PC-3 (cell line): Measurements from ENCODE around the gene SCO2. TPM values are rescaled to one million over a fixed set of nuclear protein-coding genes. Genes with fewer than 3 reads are reported as not detected.
"Not testable (repeated sequence)": the region's sequence is repeated elsewhere in the genome, so short reads cannot be mapped to it uniquely, and the experiment has no call there.

Experiments used
- ATAC-seq: fragments of 200-7000 bp; cut with Tn5 transposase; 2 replicates; pipeline ENCODE4 v1.9.1; 2020; ENCODE audit warnings: mild to moderate bottlenecking, moderate library complexity
- BruUV-seq: library from RNA; stranded (reverse); fragments of 400-500 nt; replicated peaks from 2 replicates; lab custom pipeline; 2021; lab: Mats Ljungman, UMichigan
- CTCF ChIA-PET: fragments of 300-600 bp; sonication (Branson Sonifier 250); formaldehyde crosslinking; loops from one replicate; lab custom pipeline; 2022; ENCODE audit warnings: antibody characterized with exemption; lab: Charles Lee
- POLR2A ChIA-PET: fragments of 300-600 bp; sonication (Branson Sonifier 250); formaldehyde crosslinking; loops from one replicate; lab custom pipeline; 2022; ENCODE audit warnings: antibody characterized with exemption; ENCODE audit not compliant: unreplicated experiment; lab: Charles Lee
- DNase-seq: peaks from one replicate; pipeline ENCODE4 v3.0.0-alpha.2; 2015
- H2AFZ ChIP-seq: fragments of 300-600 bp; sonication (generic); 2 replicates; pipeline ENCODE4 v1.6.0; 2016; ENCODE audit warnings: antibody characterized with exemption, low read length
- H3F3A ChIP-seq: fragments of 300-600 bp; sonication (generic); one replicate; pipeline ENCODE4 v1.6.0; 2017; ENCODE audit warnings: antibody characterized with exemption, low read length, control low read depth, mild to moderate bottlenecking; ENCODE audit not compliant: unreplicated experiment
- H3K27ac ChIP-seq: fragments of 300-600 bp; sonication (generic); 2 replicates; pipeline ENCODE4 v1.5.1; 2016; ENCODE audit warnings: mild to moderate bottlenecking, low read length
- H3K27me3 ChIP-seq: fragments of 300-600 bp; sonication (generic); 2 replicates; pipeline ENCODE4 v1.6.1; 2016; ENCODE audit warnings: low read length, mixed read lengths
- H3K36me3 ChIP-seq: fragments of 300-600 bp; sonication (generic); 2 replicates; pipeline ENCODE4 v1.6.1; 2016; ENCODE audit warnings: low read depth, mixed run types, low read length, mixed read lengths
- H3K4me1 ChIP-seq: fragments of 300-600 bp; sonication (generic); 2 replicates; pipeline ENCODE4 v1.5.1; 2016; ENCODE audit warnings: low read length; ENCODE audit not compliant: insufficient read depth
- H3K4me2 ChIP-seq: fragments of 300-600 bp; sonication (generic); 2 replicates; pipeline ENCODE4 v1.6.0; 2016; ENCODE audit warnings: low read length
- H3K4me3 ChIP-seq: fragments of 300-600 bp; sonication (generic); 2 replicates; pipeline ENCODE4 v1.5.1; 2016; ENCODE audit warnings: mild to moderate bottlenecking, low read length, mixed read lengths
- H3K79me2 ChIP-seq: fragments of 300-600 bp; sonication (generic); 2 replicates; pipeline ENCODE4 v1.6.1; 2017; ENCODE audit warnings: low read length, mixed read lengths
- H3K9ac ChIP-seq: fragments of 300-600 bp; sonication (generic); 2 replicates; pipeline ENCODE4 v1.6.0; 2016; ENCODE audit warnings: mild to moderate bottlenecking, low read length
- H3K9me2 ChIP-seq: fragments of 300-600 bp; sonication (generic); replicated peaks from 2 replicates; pipeline ENCODE4 v1.6.1; 2016; ENCODE audit warnings: mixed run types, low read length, mixed read lengths
- H3K9me3 ChIP-seq: fragments of 300-600 bp; sonication (generic); 2 replicates; pipeline ENCODE4 v1.6.1; 2016; ENCODE audit warnings: low read length, mixed read lengths
- H4K20me1 ChIP-seq: fragments of 300-600 bp; sonication (generic); 2 replicates; pipeline ENCODE4 v1.6.1; 2016; ENCODE audit warnings: low read length, mixed read lengths
- CTCF ChIP-seq: fragments of 300-600 bp; sonication (generic); conservative IDR thresholded peaks from 2 replicates; pipeline ENCODE4 v1.5.1; 2017; ENCODE audit warnings: antibody characterized with exemption, low read depth, mild to moderate bottlenecking, low read length
- EZH2 ChIP-seq: fragments of 300-600 bp; sonication (generic); IDR thresholded peaks from one replicate; pipeline ENCODE4 v1.6.1; 2017; ENCODE audit warnings: antibody characterized with exemption, mild to moderate bottlenecking, low read length; ENCODE audit not compliant: unreplicated experiment
- EZH2phosphoT487 ChIP-seq: fragments of 300-600 bp; sonication (generic); IDR thresholded peaks from 2 replicates; pipeline ENCODE4 v1.6.1; 2018; ENCODE audit warnings: mild to moderate bottlenecking, antibody characterized with exemption, low read length, borderline replicate concordance
- intact Hi-C: fragments of 100-400 bp; cut with micrococcal nuclease; formaldehyde crosslinking; loops from 2 replicates; pipeline ENCODE4 v1.9.0; 2023
- total RNA-seq: library from RNA; depleted of rRNA; stranded (reverse); fragments of >200 nt; gene quantifications from 2 replicates; pipeline ENCODE4 v1.2.3, GENCODE V29; 2014

SCO2 gene
- total RNA-seq, 1 experiment from 2014 or later = 5.8 TPM

GRCh38 chr22:50521710-50522109 lies 3.7 kb downstream of the SCO2 start:
- BruUV-seq = no TSS peak
- H3K79me2 ChIP-seq = peaks cover 24% of the 10 kb centered on the region
- H2AFZ ChIP-seq = no peak overlapping the region
- TF ChIP-seq EZH2 (no peak), CTCF (no peak), EZH2phosphoT487 (no peak)
- ChIA-PET POLR2A (no interaction called here), CTCF (no interaction called here)
- H4K20me1 ChIP-seq = no peaks in the 10 kb centered on the region; the same call in 1 of the 2 replicates
- H3K4me2 ChIP-seq = no peak overlapping the region
- no peak overlapping the region for H3K4me3 ChIP-seq
- no peak overlapping the region for H3K9ac ChIP-seq
- no peak overlapping the region for H3K27ac ChIP-seq
- H3K9me2 ChIP-seq = no peaks in the 10 kb centered on the region
- H3K27me3 ChIP-seq = no peaks in the 10 kb centered on the region
- no peak for DNase-seq
- H3F3A ChIP-seq = no peaks in the 10 kb centered on the region
- peaks cover 9% of the 10 kb centered on the region; the same call in 1 of the 2 replicates for H3K4me1 ChIP-seq
- no peaks in the 10 kb centered on the region; the same call in 1 of the 2 replicates for H3K36me3 ChIP-seq
- no peak for ATAC-seq
- intact Hi-C loops = no loop called here
- H3K9me3 ChIP-seq = no peaks in the 10 kb centered on the region

- no peak overlapping the region for H3K4me3 ChIP-seq
- ChIA-PET POLR2A (no interaction called here), CTCF (no interaction called here)
- no peaks in the 10 kb centered on the region for H3K9me2 ChIP-seq
- TF ChIP-seq EZH2 (no peak), EZH2phosphoT487 (no peak), CTCF (no peak)
- DNase-seq = no peak
- H3K9me3 ChIP-seq = no peaks in the 10 kb centered on the region
- H2AFZ ChIP-seq = no peak overlapping the region
- no peaks in the 10 kb centered on the region; the same call in 1 of the 2 replicates for H3K36me3 ChIP-seq
- intact Hi-C loops = no loop called here
- BruUV-seq = no TSS peak
- no peak overlapping the region for H3K4me2 ChIP-seq
- H3F3A ChIP-seq = no peaks in the 10 kb centered on the region
- no peak overlapping the region for H3K27ac ChIP-seq
- H3K27me3 ChIP-seq = no peaks in the 10 kb centered on the region
- H3K9ac ChIP-seq = no peak overlapping the region
- peaks cover 23% of the 10 kb centered on the region for H3K79me2 ChIP-seq
- ATAC-seq = no peak
- peaks cover 9% of the 10 kb centered on the region; the same call in 1 of the 2 replicates for H3K4me1 ChIP-seq
- no peaks in the 10 kb centered on the region; the same call in 1 of the 2 replicates for H4K20me1 ChIP-seq
These were observed 4.5 kb downstream of the SCO2 start for GRCh38 chr22:50520826-50521453.

GRCh38 chr22:50520184-50520583 lies 5.2 kb downstream of the SCO2 start:
- H3K9me3 ChIP-seq, H3K4me1 ChIP-seq, H3K36me3 ChIP-seq, H3F3A ChIP-seq, DNase-seq, BruUV-seq, H3K4me3 ChIP-seq, H3K9me2 ChIP-seq, H3K9ac ChIP-seq, ATAC-seq, intact Hi-C loops, H2AFZ ChIP-seq, H3K4me2 ChIP-seq, CTCF ChIA-PET, H4K20me1 ChIP-seq, POLR2A ChIA-PET, H3K27me3 ChIP-seq, H3K27ac ChIP-seq: not testable (repeated sequence)
- peaks cover 26% of the 10 kb centered on the region for H3K79me2 ChIP-seq
